HL-60 (cell line): ENCODE data around the gene FLNB.

Experiments
- DNase-seq, 2 experiments: peaks; one replicate each; pipeline ENCODE4 v3.0.0-alpha.2; 2010 to 2020; ENCODE audit warnings: low read depth in 1 of 2, low spot score in 1 of 2
- H3K27ac ChIP-seq: fragments of 250-450 bp; sonication (Bioruptor Pico); replicated peaks from 2 replicates; pipeline ENCODE4 v1.5.1; 2020; ENCODE audit warnings: mild to moderate bottlenecking, moderate library complexity
- H3K27me3 ChIP-seq: fragments of 250-450 bp; sonication (Bioruptor Pico); 2 replicates; pipeline ENCODE4 v1.5.1; 2021; ENCODE audit warnings: mild to moderate bottlenecking, moderate library complexity; ENCODE audit not compliant: insufficient read depth, poor library complexity, severe bottlenecking
- H3K4me3 ChIP-seq: replicated peaks from 2 replicates; pipeline ENCODE4 v1.5.1; 2011; ENCODE audit warnings: mild to moderate bottlenecking, control low read depth, low read length; ENCODE audit not compliant: insufficient read depth
- GABPA ChIP-seq: IDR thresholded peaks from 2 replicates; pipeline ENCODE4 v1.6.1; 2012; ENCODE audit warnings: low read depth
- POLR2AphosphoS5 ChIP-seq: IDR thresholded peaks from 2 replicates; pipeline ENCODE4 v1.6.1; 2012; ENCODE audit warnings: low read depth
- SPI1 ChIP-seq: IDR thresholded peaks from 2 replicates; pipeline ENCODE4 v1.6.1; 2012; ENCODE audit warnings: low read depth, mild to moderate bottlenecking, borderline replicate concordance
- TF ChIP-seq, protein P1 (sequence below): IDR thresholded peaks from 2 replicates; pipeline ENCODE4 v1.6.1; 2012; ENCODE audit warnings: low read depth; ENCODE audit not compliant: insufficient replicate concordance
- TF ChIP-seq, protein P2 (sequence below): IDR thresholded peaks from one replicate; pipeline ENCODE4 v1.5.1; 2011; ENCODE audit warnings: low read length, control low read depth, inconsistent platforms; ENCODE audit not compliant: insufficient read depth

The FLNB gene

DNA sequence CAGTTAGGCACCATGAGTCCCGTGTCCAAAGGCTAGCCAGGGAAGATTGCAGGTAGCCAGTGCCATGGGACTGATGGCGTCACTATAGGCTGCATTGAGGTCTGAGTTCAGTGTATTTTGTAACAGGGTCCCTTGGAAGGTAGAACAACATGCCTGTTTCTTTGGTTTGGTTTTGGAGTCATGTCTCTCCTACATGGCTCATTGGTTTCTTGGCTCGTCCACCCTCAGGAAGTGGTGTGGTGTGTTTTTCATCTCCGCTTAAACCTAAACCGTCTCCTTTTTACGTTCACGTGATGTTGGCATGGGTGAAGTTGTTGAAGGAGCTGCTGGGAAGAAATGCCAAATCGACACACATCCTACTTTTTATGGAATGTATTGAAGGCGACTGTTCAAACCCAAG lies 71.6 kb downstream of the FLNB start:
- Histone ChIP-seq H3K27me3 (no peaks in the 10 kb centered on the region), H3K27ac (no peak overlapping the region), H3K4me3 (no peak overlapping the region)
- no peak for DNase-seq
- TF ChIP-seq POLR2AphosphoS5 (no peak), GABPA (no peak), SPI1 (no peak)
- TF ChIP-seq, protein P1, sequence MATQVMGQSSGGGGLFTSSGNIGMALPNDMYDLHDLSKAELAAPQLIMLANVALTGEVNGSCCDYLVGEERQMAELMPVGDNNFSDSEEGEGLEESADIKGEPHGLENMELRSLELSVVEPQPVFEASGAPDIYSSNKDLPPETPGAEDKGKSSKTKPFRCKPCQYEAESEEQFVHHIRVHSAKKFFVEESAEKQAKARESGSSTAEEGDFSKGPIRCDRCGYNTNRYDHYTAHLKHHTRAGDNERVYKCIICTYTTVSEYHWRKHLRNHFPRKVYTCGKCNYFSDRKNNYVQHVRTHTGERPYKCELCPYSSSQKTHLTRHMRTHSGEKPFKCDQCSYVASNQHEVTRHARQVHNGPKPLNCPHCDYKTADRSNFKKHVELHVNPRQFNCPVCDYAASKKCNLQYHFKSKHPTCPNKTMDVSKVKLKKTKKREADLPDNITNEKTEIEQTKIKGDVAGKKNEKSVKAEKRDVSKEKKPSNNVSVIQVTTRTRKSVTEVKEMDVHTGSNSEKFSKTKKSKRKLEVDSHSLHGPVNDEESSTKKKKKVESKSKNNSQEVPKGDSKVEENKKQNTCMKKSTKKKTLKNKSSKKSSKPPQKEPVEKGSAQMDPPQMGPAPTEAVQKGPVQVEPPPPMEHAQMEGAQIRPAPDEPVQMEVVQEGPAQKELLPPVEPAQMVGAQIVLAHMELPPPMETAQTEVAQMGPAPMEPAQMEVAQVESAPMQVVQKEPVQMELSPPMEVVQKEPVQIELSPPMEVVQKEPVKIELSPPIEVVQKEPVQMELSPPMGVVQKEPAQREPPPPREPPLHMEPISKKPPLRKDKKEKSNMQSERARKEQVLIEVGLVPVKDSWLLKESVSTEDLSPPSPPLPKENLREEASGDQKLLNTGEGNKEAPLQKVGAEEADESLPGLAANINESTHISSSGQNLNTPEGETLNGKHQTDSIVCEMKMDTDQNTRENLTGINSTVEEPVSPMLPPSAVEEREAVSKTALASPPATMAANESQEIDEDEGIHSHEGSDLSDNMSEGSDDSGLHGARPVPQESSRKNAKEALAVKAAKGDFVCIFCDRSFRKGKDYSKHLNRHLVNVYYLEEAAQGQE: no peak
- TF ChIP-seq, protein P2, sequence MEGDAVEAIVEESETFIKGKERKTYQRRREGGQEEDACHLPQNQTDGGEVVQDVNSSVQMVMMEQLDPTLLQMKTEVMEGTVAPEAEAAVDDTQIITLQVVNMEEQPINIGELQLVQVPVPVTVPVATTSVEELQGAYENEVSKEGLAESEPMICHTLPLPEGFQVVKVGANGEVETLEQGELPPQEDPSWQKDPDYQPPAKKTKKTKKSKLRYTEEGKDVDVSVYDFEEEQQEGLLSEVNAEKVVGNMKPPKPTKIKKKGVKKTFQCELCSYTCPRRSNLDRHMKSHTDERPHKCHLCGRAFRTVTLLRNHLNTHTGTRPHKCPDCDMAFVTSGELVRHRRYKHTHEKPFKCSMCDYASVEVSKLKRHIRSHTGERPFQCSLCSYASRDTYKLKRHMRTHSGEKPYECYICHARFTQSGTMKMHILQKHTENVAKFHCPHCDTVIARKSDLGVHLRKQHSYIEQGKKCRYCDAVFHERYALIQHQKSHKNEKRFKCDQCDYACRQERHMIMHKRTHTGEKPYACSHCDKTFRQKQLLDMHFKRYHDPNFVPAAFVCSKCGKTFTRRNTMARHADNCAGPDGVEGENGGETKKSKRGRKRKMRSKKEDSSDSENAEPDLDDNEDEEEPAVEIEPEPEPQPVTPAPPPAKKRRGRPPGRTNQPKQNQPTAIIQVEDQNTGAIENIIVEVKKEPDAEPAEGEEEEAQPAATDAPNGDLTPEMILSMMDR: no peak

DNA sequence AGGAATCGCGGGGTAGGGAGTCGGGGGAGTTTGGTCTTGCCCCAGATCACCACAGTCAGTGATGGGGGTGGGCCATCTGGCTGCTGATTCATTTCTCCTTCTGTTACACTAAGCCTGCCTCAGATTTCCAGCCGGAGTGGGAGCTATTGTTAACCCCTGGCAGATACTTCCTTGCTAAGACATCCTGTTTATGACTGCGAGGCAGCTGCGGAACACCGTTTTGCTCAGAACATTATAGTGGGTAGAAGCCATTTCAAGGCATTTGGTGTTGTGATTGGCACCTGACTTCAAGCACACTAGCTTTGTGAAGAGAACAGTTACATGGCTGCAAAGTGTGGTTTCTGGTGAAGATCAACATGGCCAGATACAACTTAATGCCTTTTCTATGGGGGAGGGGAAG lies 73.8 kb downstream of the FLNB start:
- no peak for DNase-seq
- H3K27ac ChIP-seq: no peak overlapping the region
- H3K27me3 ChIP-seq: no peaks in the 10 kb centered on the region
- no peak overlapping the region for H3K4me3 ChIP-seq
- TF ChIP-seq, protein P2: no peak
- TF ChIP-seq GABPA: no peak
- TF ChIP-seq POLR2AphosphoS5: no peak
- TF ChIP-seq SPI1: no peak

DNA sequence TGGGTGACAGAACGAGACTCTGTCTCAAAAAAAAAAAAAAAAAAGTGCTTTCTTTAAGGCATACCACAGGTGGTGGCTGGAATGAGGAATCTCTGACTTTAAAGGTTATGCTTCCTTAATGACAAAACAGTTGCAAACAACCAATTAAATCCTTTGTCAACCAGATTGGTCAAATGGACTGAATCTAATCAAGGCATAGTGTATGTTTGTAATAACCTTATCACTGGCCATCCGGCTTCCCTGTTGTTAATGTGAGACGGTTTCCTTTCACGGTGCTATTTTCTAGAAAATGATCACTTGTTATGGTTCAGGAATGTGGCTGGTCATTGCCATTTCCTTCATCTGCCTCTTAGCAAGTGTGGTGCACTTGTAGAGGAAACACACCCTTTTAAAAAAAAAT lies 75.9 kb downstream of the FLNB start:
- H3K4me3 ChIP-seq: no peak overlapping the region
- no peak for DNase-seq
- TF ChIP-seq SPI1 (no peak), GABPA (no peak), POLR2AphosphoS5 (no peak)
- TF ChIP-seq, protein P2: no peak
- TF ChIP-seq, protein P1: no peak
- no peak overlapping the region for H3K27ac ChIP-seq
- H3K27me3 ChIP-seq: no peaks in the 10 kb centered on the region

DNA sequence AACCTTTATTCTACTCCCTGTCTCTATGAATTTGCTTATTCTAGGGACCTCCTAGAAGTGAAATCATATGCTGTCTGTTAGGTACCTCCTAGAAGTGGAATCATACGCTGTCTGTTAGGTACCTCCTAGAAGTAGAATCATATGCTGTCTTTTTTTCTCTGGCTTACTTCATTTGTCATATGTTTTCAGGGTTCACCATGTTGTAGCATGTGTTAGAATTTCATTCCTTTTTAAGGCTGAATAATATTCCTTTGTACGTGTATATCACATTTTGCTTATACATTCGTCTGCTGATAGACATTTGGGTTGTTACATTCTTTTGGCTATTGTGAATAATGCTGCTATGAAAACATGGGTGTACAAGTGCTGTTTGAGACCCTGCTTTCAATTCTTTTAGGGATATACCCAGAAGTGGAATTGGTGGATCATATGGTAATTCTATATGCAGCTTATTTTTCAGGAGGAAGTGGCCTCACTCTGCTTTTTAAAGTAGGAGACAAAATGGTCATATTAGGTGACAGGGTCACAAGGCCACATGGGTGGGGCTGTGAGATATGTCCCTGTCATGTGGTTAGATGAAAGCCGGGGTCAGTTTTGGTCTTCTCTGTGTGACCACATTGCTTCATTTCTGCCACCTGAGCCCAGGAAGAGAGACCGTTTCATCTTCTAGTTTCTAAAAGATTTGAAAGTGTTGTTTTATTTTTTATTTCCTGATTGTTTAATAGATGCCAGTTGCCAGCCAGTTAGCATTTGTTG lies 76.7 kb downstream of the FLNB start:
- Histone ChIP-seq H3K27me3 (no peaks in the 10 kb centered on the region), H3K27ac (no peak overlapping the region), H3K4me3 (no peak overlapping the region)
- TF ChIP-seq, protein P2: no peak
- TF ChIP-seq POLR2AphosphoS5 (no peak), SPI1 (no peak), GABPA (no peak)
- TF ChIP-seq, protein P1: no peak
- DNase-seq: no peak
